ENCODE results near the gene NISCH.

NISCH gene

GRCh38 chr3:52527732-52528585 lies 72.6 kb downstream of the NISCH start:
- no peak for DNase-seq (ENCODE audit: low read depth)

DNA sequence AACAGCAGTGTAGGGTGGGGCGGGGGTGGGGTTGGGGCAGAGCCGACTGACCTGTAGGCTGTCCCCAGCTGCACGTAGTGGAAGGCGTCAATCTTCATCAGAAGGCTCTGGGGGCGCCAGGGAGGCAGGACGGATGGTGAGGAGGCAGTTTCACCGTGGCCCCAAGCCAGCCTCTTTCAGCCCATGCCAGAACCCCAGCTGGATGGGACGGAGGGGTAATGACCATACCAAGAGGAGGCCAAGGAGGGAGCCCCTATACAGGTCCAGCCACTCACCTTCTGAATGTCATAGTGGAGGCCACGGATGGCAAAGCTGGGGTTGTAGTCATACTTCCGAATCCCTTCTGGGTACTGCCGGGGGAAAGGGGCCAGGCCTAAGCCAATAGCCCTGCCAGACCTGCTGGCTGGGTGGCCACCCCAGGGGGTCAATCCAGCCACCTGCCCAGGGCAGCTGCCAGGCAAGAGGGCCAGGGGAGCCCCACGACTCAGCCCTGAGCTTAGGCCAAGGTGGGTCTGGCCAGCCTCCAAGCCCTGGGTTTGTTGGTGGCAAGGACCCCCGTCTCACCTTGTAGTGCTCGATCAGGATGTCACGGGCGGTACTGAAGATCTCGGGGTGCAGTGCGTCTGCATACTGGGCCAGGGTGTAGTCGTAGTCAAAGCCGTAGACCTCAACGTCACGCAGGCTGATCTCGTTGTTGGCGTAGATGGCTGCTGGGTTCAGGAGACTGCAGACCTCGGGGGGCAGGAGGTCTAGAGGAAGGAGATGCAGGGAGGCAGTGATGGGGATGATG lies 73.4 kb downstream of the NISCH start:
- no peak for DNase-seq (ENCODE audit: low read depth)

GRCh38 chr3:52529376-52530333 lies 74.3 kb downstream of the NISCH start:
- no peak for DNase-seq (ENCODE audit: low read depth)

GRCh38 chr3:52530918-52531826 lies 75.8 kb downstream of the NISCH start:
- DNase-seq (ENCODE audit: low read depth): no peak

DNA sequence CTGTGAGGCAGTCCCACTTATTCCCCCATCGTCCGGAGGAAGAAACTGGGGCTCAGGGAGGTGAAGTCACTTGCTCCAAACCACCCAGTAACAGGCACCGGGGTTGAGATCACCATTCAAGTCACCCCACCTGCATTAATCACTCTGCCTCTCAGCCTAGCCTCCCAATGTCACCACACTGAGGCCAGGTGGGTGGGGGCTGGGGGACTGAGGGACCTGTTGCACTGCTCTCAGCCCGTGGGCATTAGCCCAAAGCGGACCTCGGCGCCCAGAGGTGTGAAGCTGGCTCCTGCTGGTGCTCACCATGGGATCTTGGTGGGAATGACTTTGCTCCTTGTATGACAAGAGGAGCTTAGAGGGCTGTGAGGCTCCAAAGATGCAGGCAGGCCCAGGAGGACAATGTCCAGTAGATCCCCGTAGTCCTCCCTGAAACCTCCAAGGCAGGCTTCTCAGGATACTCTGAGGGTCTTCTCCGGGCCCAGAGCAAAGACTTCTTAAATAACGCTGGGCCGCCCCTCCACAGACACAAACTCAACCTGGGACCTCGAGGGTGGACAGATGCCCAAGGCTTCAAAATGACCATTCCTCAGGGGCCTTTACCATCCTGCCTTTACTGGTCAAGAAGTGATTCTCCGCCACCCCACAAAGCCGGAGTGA lies 76.6 kb downstream of the NISCH start:
- no peak for DNase-seq (ENCODE audit: low read depth)

DNA sequence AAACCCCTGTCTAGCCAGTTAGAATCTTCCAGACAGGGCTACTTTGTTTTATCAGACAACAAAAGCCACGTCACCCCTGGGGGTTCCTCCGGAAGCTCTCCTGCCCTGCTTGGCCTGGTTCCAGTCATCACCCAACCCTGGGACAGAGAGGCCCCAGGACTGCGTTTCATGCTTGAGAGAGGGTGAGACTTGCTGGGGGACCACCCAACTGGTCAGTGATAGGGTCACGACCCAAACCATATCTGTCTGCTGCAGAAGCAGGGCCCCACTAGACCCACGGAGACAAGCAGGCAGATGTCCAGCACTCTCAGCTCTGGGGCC lies 77.1 kb downstream of the NISCH start:
- DNase-seq (ENCODE audit: low read depth): no peak

DNA sequence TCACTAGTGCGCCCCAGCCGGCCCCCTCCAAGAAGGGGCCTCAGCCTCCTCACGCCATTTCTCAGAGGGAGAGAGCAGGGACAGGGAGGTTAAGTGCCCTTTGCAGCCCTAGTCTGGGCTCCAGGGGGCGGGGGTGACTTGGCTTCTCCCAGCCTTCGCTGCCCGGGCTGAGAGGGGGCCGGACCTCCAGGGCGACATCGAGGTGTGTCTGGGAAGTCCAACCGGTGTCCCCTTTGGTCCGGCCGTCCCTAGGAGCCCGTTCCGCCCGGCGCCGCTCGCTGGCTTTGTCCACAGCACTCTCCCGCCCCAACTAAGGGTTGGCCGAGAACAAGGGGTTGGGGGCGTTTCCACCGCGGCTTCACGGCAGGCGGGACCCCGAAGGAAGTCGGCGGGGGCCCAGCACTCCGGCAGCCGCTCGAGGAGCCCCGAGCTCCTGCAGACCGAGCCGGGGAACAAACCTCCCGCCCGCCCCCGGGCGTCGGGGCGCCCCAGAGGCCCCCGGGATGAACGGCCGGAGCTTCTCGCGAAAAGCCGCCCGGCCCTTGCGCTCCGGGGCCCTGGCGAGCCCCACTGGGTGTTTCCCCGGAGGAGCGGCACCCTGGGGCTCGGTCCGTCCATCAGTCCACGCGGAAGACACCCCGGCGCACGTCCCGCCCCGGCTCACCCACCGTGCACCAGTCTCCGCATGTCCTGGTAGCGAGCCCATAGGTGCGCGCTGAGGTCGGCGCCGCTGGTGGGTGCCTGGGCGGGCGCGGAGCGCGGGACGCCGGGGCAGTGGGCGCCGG lies 77.6 kb downstream of the NISCH start:
- DNase-seq (ENCODE audit: low read depth): no peak

DNA sequence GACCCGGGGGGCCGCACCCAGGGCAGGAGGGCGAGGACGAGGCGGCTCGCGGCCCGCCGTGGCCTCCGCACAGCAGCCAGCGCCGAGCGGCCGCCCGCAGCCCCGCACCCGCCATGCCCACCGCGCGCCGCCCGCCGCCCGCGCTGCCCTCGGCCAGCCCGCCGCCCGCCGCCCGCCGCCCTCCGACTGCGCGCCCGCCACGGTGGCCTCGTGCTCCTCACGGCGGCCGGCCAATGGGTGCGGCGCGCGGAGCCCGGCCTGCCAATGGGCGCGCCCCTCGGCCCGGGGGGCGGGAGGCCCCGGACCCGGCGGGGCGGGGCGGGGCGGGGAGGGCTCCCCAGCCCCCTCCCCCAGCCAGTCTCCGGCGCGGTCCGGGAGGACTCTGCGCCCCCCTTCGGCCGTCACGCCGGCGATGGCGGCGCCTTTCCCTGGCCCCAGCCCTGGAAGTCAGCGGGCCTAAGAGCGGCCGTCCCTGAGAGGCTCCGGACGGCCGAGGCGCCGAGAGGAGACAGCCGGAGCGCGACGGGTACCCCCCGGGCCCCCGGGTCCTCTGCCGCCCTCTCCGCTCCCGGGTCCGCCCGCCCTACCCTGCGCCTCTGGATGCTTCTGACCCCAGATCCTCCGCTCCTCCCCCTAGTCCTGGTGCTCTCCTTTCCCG lies 78.3 kb downstream of the NISCH start, which contains the start of gene NT5DC2:
Gene NT5DC2, minus strand, starts transcription at position 235 of the 658 bp plus-strand sequence. Its CDS starts 120 bp downstream, at position 115.
- DNase-seq (ENCODE audit: low read depth): peak; percentile 56

GRCh38 chr3:52534281-52535183 lies 79.1 kb downstream of the NISCH start:
- DNase-seq (ENCODE audit: low read depth): no peak

DNA sequence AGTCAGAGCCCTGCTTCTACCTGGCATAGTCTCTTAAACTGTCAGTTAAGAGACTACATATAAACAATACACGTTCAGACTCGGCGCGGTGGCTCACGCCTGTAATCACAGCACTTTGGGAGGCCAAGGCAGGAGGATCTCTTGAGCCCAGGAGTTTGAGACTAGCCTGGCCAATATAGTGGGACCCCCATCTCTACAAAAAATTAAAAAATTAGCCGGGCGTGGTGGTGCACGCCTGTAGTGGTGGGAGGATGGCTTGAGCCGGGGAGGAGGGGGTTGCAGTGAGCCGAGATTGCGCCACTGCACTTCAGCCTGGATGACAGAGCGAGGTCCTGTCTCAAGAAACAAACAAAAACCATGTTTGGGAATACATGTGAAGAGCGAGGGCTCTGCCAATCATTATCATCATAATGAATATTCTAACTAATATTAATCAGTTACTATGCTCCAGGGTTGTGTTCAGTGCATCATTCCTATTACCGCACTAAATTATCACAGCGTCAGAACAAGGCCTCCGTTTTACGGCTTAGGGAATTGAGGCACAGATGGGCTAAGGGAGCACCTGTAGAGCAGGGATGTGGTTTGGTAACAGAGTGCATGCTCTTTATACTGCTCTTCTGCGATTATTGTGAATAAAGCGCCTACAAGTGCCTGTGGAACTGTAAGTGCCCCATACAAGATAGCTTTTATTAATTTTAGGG lies 80.2 kb downstream of the NISCH start:
- DNase-seq (ENCODE audit: low read depth): no peak

- DNase-seq (ENCODE audit: low read depth): no peak
Measured at GRCh38 chr3:52536112-52536368, 80.6 kb downstream of the NISCH start.

- DNase-seq (ENCODE audit: low read depth): peak; percentile 95
Measured at GRCh38 chr3:52536369-52537164, 81.2 kb downstream of the NISCH start, which contains the start of gene UQCC5. Gene UQCC5 (plus strand): TSS chr3:52536605. CDS start chr3:52536756, 151 bp downstream.

DNA sequence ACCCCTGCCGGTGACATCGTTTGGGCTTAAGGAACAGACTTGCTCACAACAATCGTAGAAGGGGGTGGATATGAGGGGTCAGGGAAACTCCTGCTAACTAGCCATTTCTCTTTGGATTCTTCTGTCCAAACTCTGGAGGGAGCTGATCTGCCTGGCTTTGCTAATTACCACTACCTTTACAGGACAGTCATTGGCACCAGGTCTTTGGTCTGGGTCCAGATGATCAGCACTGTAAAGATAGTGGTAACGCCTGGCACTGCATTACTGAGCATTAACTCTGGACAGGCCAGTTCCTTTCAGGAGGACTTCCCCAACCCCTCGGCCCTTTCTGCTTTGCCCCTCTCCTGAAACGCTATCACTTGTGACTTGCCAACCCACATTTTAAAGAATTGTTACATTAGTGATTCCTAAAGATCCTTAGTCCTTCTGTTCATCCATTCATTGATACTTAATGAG lies 81.8 kb downstream of the NISCH start:
- no peak for DNase-seq (ENCODE audit: low read depth)

DNA sequence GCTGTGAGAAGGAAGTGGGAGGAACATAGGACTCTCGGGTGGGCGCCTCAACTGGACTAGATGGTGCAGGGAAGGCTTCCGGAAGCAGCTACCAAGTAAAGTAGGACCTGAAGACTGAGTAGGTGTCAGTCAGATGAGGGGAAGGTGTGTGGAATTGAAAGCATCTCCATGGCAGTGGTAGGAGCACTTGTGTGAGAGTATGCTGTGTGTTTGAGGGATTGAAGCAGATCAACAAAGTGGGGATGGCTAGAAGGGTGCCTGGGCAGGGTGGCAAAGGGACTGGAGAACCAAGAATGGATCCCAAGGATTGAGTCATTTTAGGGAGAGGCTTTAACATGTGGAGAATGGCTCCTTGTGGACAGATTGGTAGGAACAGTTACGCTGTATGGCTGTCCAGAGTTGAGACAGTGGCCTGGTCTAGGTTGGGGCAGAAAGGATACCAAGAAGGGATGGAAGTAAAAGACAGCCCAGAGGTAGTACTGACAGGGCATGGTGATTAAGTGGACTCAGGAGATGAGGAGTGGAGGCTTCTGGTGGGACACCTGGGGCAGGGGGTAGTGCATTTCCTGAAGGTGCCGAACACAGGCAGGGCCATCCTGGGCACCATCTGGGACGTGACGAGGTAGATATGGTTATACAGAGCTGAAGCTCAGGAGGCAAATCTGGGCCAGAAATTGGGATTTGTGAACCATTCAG lies 82.5 kb downstream of the NISCH start:
- no peak for DNase-seq (ENCODE audit: low read depth)

DNA sequence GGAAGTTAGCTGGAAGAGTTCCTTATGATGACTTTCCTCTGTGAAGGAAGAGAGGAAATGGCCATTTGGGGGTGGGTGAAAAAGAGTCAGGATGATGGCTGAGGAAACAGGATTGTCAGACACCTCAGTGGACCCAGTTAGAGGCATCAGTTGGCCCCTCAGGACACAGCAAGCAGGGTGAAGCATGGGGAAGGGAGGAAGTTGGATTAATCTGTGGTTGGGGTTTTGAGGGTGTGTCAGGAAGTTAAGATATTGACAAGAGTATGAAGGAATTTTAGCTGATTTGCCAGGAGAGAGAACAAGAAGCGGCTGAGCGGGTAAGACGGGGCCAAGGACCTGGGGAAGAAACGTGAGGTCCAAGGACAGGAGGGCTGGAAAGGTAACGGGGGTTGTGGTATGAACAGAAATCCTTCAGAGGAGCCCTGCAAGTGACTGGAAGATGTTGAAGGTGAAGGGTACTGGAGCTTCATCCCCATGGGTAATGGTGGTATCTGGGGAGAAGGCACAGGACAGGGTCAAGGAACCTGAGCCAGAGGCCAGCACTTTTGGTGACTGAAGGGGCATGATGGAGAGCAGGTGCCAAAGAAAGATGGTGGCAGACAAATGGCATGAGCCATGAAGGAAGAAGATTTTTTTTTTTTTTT lies 83.7 kb downstream of the NISCH start:
- DNase-seq (ENCODE audit: low read depth): no peak

- no peak for DNase-seq (ENCODE audit: low read depth)
Measured at GRCh38 chr3:52541050-52541449, 85.6 kb downstream of the NISCH start.

Data from stimulated activated CD8-positive, alpha-beta memory T cell treated with anti-CD3 and anti-CD28 coated beads, Interleukin-4, amount 100 ng/mL, for 24 hours (primary cell).